ENCODE measurements around the gene PPFIBP2. TPM values are rescaled to one million over a fixed set of nuclear protein-coding genes. Genes with fewer than 3 reads are reported as not detected.

The PPFIBP2 gene
- total and polyA plus RNA-seq, 12 donors: 11.4 to 36.5 (median 21.1) TPM

DNA sequence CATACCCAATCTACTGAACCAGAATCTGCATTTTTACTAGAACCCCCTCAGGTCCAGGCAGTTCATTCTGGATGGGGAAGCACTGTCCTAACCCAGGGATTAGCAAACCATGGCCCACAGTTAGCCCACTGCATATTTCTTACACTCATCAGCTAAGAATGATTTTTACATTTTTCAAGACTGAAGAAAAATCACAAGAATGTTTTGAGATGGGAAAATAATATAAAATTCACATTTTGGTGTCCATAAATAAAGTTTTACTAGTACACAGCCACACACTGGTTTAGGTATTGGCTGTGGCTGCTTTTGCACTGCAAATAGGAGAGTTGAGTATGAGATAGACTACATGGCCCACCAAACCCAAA is 59.4 kb downstream of the PPFIBP2 start:
- intact Hi-C loops (cut with DNase I): loop anchor here (5.0 kb wide), 3 partner anchors 79 to 99 kb away; partner anchors contain the start of gene CYB5R2 (in 1 of the 2)
- no peak for DNase-seq
- Histone ChIP-seq H3K9me3 (replicated peaks in 1 of 3) (no peaks in the 10 kb centered on the region), H3K27me3 (no peaks in the 10 kb centered on the region), H3K4me3 (no peak overlapping the region), H3K36me3 (replicated peaks in 1 of 2) (no peaks in the 10 kb centered on the region), H3K4me1 (replicated peaks in 1 of 2) (peaks cover 0 to 44% of the 10 kb centered on the region in 2 donors), H3K27ac (no peak overlapping the region)
- no peak for TF ChIP-seq CTCF (IDR thresholded peaks at IDR 0.05)

- no peak overlapping the region for H3K27ac ChIP-seq
- no peak for DNase-seq
- no peaks in the 10 kb centered on the region for H3K36me3 ChIP-seq (replicated peaks in 1 of 2)
- intact Hi-C loops (cut with DNase I): loop anchor here (5.0 kb wide), 3 partner anchors 79 to 99 kb away; partner anchors contain the start of gene CYB5R2 (in 1 of the 2)
- WGBS, 4 donors: 63 to 70% (median 64%) methylated on average over 8 to 9 of the region's 9 CpGs
- no peaks in the 10 kb centered on the region for H3K9me3 ChIP-seq (replicated peaks in 1 of 3)
- no peaks in the 10 kb centered on the region for H3K27me3 ChIP-seq
- no peak overlapping the region for H3K4me3 ChIP-seq
- H3K4me1 ChIP-seq (replicated peaks in 1 of 2): peaks cover 0 to 50% of the 10 kb centered on the region in 2 donors
- TF ChIP-seq POLR2A (IDR thresholded peaks at IDR 0.05) (no peak), CTCF (IDR thresholded peaks at IDR 0.05) (no peak)
Measured at GRCh38 chr11:7573558-7574296, 59.9 kb downstream of the PPFIBP2 start.

DNA sequence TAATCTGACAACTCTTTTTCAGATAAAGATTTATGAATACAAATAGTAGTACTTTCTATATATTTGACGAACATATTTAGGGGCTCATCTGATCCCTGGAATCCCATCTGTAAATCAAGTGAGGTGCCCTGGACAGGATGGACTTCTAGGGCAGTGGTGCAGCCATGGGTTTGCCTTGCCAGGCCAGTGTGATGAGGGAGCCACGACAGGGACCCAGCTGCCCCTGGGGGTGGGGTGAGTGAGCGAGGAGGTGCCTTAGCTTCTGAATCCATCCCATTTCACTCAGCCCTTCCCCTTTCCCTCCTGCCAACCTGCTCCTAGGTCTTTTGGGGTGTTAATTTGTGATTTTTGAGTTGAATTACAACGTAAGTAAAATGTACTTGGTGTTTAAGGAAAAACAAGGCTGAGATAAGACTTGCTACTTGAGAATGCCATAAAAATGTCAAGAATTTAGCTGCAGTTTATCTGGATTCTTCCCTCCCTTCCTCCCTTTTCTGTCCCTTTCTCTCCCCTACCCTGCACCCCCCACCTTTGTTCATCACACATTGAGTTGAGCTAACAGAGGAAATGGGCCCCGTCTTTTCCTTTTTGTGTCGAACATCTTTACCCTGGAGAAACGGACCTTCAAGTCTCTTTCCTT is 60.8 kb downstream of the PPFIBP2 start:
- H3K27ac ChIP-seq: no peak overlapping the region
- WGBS, 4 donors: 63 to 80% (median 75%) methylated on average over 7 of the region's 7 CpGs
- intact Hi-C loops (cut with DNase I): loop anchor here (5.0 kb wide), 3 partner anchors 78 to 98 kb away; partner anchors contain the start of gene CYB5R2 (in 1 of the 2)
- no peaks in the 10 kb centered on the region for H3K36me3 ChIP-seq (replicated peaks in 1 of 2)
- no peaks in the 10 kb centered on the region for H3K27me3 ChIP-seq
- no peak for TF ChIP-seq POLR2A (IDR thresholded peaks at IDR 0.05)
- no peak for TF ChIP-seq CTCF (IDR thresholded peaks at IDR 0.05)
- no peak overlapping the region for H3K4me3 ChIP-seq
- H3K9me3 ChIP-seq (replicated peaks in 1 of 3): no peaks in the 10 kb centered on the region
- no peak for DNase-seq
- H3K4me1 ChIP-seq (replicated peaks in 1 of 2): peaks cover 0 to 59% of the 10 kb centered on the region in 2 donors

DNA sequence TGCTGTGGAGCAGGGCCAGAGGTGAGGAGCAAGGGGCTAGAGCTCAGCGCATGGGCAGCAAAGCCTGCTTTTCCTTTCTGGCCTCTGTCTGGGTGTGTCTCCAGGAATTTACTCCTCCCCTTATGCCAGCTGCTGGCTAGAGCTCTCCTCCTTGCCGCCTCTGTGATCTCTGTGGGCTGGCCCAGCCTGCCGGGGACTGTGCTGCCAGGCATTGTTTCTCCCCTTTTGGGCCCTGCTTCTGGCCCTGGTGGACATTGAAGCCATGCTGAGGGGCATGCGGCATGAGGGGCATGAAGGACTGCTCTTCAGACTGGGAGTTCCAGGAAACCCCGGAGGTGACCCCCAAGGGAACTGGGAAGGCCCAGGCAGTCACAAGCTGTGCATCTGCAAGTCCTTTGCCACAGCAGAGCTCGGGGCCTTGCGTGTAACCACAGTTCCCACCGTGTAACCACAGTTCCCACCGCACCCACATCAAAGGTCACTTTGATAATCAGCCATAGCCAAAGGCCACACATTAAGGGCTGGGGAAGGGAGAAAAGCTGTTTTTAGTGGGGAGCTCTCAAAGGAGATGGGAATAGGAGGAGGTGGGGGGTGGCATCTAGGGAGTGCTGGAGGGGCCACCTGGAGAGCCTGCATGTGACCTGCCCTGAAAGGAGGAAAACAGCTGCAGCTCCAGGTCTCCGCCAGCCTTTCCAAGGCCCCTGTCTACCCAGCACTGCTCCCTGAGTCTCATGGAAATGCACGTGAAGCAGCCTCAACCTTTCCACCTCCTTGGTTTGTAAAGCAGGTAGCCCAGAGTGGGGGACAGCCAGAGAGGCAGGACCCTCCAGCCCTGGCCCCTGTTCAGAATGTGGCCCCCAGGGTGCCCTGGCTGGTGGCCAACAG is 62.3 kb downstream of the PPFIBP2 start:
- Histone ChIP-seq H3K9me3 (replicated peaks in 1 of 3) (no peaks in the 10 kb centered on the region), H3K4me1 (replicated peaks in 1 of 2) (peaks cover 0 to 67% of the 10 kb centered on the region in 2 donors), H3K36me3 (replicated peaks in 1 of 2) (no peaks in the 10 kb centered on the region), H3K27ac (peak overlapping the region in 2 of 5 donors; percentile 56 to 78), H3K27me3 (no peaks in the 10 kb centered on the region), H3K4me3 (no peak overlapping the region)
- intact Hi-C loops (cut with DNase I): no loop called here
- TF ChIP-seq CTCF (IDR thresholded peaks at IDR 0.05) (no peak), POLR2A (IDR thresholded peaks at IDR 0.05) (no peak)
- 68 to 80% (median 69%) methylated on average over 5 to 11 of the region's 11 CpGs for WGBS, 4 donors
- no peak for DNase-seq

Measured in adrenal gland (tissue), 12 donors.